GM12801 (cell line): ENCODE data around the gene ANKRD44.

ENCODE experiments used
- CTCF ChIP-seq: IDR thresholded peaks from one replicate; pipeline ENCODE4 v1.5.1; 2011; ENCODE audit warnings: control low read depth; ENCODE audit not compliant: insufficient read length; ENCODE audit errors: extremely low read depth

The ANKRD44 gene

GRCh38 chr2:197158591-197159550 is 151.7 kb downstream of the ANKRD44 start:
- TF ChIP-seq CTCF: no peak

GRCh38 chr2:197157879-197158537 is 152.6 kb downstream of the ANKRD44 start:
- no peak for TF ChIP-seq CTCF

- no peak for TF ChIP-seq CTCF
Measured at GRCh38 chr2:197156771-197157170, 153.8 kb downstream of the ANKRD44 start.

GRCh38 chr2:197152451-197153228 is 157.9 kb downstream of the ANKRD44 start:
- no peak for TF ChIP-seq CTCF

GRCh38 chr2:197149546-197149945 is 161.0 kb downstream of the ANKRD44 start:
- no peak for TF ChIP-seq CTCF

GRCh38 chr2:197148401-197148800 is 162.2 kb downstream of the ANKRD44 start:
- TF ChIP-seq CTCF: no peak

- TF ChIP-seq CTCF: no peak
Measured at GRCh38 chr2:197147942-197148341, 162.6 kb downstream of the ANKRD44 start.
